Breast epithelium (tissue), 3 donors: ENCODE data around the gene ACOT8.

Experiments
- POLR2AphosphoS5 ChIP-seq, 3 donors: sonication (generic); formaldehyde crosslinking; IDR thresholded peaks; one replicate each; pipeline ENCODE4 v1.6.1; 2017; ENCODE audit warnings: antibody characterized with exemption in 3 of 3
- TF ChIP-seq, protein P1 (sequence below), 3 donors: fragments of 450-650 bp; IDR thresholded peaks; one replicate each; pipeline ENCODE4 v1.5.1; 2016 to 2017; ENCODE audit warnings: antibody characterized with exemption in 3 of 3, mild to moderate bottlenecking in 3 of 3, moderate library complexity in 3 of 3

- peak; percentile 6 to 73 (median 29) for TF ChIP-seq POLR2AphosphoS5 (IDR thresholded peaks at IDR 0.05)
- TF ChIP-seq, protein P1, sequence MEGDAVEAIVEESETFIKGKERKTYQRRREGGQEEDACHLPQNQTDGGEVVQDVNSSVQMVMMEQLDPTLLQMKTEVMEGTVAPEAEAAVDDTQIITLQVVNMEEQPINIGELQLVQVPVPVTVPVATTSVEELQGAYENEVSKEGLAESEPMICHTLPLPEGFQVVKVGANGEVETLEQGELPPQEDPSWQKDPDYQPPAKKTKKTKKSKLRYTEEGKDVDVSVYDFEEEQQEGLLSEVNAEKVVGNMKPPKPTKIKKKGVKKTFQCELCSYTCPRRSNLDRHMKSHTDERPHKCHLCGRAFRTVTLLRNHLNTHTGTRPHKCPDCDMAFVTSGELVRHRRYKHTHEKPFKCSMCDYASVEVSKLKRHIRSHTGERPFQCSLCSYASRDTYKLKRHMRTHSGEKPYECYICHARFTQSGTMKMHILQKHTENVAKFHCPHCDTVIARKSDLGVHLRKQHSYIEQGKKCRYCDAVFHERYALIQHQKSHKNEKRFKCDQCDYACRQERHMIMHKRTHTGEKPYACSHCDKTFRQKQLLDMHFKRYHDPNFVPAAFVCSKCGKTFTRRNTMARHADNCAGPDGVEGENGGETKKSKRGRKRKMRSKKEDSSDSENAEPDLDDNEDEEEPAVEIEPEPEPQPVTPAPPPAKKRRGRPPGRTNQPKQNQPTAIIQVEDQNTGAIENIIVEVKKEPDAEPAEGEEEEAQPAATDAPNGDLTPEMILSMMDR (IDR thresholded peaks at IDR 0.05): no peak
Observed at GRCh38 chr20:45857114-45857881, at the start of gene ACOT8, which contains the start of gene ZSWIM3.
